CD4-positive, alpha-beta T cell treated with Interleukin-21 for 1 hour (primary cell): ENCODE data around the gene TXNIP.
A peak's percentile ranks its signal among the peaks of the same experiment; 100 is the strongest.

Experiments
- DNase-seq: peaks from one replicate; pipeline ENCODE4 v3.0.0-alpha.2; 2020

TXNIP gene

GRCh38 chr1:146010126-146010738 is 13.9 kb upstream of the TXNIP start:
- DNase-seq, result no peak

- no peak for DNase-seq
Observed at GRCh38 chr1:146007489-146008133, 11.2 kb upstream of the TXNIP start.

DNA sequence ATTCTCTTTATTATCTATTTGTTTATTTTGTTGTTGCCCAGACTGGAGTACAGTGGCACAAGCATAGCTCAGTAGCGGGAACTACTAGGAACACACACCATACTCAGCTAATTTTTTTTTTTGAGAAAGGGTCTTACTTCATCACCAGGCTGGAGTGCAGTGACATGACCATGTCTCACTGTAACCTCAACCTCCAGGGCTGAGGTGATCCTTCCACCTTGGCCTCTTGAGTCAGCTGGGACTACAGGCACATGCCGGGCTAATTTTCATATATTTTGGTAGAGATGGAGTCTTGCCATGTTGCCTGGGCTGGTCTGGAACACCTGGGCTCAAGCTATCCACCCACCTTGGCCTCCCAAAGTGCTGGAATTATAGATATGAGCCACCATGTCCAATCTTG is 5.3 kb upstream of the TXNIP start:
- no peak for DNase-seq

DNA sequence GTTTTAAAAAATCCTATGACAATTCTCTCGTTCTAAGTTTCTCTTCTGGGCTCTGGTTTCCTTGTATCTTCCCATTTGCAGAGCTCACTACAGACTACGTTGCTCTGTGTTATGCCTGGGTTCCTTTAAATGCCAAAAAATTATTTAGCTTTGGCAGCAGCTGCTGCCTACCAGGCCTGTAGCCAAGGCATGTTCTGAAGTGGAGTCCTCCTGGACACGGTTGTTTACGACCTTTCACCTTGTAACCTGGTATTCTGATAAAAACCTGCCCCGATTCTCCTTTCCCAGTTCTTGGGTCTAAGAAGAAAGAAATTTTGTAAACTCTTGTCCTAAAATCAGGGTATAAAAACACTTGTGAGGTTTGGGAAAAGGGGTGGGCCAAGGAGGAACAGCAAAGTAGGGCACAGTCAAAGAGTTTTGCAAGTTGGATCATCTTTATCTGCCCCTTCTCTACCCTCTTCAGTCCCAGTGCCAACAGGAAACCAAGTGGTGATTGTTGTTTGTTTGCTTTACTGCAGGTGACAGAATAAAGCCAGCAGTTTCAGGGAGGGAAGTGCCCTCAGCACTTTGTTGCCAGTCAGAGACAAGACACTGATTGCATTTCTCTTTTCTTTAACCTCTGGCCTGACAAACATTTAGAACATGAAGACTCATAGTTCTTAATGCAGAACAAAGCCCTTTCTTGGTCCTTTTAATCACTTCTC is 3.1 kb upstream of the TXNIP start:
- peak; percentile 69 for DNase-seq

GRCh38 chr1:145997718-145998023 is 1.3 kb upstream of the TXNIP start:
- no peak for DNase-seq

DNA sequence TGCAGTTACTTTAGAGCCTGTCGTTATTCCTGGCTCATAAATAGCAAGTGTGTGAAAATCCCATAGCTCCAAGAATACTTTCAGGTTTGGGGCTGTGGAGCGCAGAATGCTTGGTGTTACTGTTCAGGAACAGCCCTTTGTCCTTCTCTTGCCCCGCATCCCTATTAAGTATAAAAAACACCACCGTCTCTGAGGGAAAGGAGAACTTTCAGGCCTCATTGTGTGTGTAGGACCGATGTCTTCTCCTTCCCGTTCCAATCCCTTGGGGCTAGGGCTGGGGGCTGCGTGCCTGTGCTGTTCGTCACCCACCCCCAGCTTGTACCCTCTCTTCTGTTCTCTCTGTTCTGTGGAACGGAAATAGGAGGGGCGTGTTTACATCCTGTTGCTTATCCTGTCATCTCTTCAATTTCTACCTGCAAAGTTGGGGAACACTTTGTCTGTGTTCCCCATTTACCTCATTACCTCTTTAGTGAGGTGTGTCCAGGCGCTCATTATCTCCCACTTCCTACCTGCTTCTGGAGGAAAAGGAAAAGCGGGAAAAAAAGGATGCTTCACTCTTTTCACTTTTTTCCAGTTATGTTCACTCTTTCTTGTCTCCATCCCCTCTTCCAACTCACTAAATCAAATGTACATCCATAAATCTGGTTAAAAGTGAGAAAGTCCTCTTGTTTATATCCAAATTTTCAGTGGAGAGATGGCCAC is 788 bp upstream of the TXNIP start:
- DNase-seq, result peak; percentile 75

DNA sequence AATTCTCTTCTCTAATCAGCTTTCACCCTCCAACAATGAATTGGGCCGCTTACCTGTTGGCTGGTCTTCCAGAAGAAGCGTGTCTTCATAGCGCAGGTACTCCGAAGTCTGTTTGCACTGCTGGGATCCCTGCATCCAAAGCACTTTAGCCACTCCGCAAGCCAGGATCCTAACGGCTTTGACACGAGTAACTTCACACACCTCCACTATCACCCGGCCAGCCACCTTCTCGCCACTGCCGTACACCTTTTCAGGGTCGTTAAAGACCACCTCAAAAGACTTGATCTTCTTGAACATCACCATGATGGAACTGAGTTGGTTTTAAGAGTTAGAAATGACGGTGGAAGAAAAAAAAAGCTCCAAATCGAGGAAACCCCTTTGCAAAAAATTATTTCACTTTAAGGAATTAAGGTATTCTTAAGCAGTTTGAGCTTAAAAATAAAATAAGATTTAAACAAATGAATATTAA is 381 bp downstream of the TXNIP start:
- no peak for DNase-seq

GRCh38 chr1:145995148-145995881 is 1.1 kb downstream of the TXNIP start:
- DNase-seq, result no peak

DNA sequence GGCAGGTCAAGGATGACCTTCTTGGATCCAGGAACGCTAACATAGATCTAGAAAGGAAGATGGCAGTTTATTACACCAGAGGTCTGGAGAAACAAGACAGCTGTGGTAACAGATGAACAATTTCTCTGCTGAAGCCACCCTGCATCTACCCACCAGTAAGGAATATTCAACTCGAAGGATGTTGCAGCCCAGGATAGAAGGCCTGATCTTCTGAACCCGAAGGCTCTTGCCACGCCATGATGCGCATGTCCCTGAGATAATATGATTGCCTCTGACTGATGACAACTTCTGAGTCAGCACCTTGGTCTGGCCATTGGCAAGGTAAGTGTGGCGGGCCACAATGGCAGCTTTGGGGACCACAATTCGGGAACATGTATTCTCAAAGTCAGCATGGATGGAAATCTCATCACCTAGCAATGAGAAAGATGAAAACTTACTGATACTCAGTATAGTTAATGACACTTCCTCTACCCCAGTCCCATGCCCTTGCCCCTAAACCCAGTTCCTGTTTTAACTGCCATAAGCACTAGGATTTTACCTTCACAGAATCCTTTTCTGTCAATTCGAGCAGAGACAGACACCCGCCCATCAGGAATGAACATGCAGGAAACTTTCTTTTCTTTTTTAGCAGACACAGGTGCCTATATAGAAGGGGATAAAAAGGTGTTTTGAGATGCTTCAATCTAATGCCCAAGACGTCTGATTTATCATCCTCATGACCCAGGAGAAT is 1.8 kb downstream of the TXNIP start:
- DNase-seq, result no peak

DNA sequence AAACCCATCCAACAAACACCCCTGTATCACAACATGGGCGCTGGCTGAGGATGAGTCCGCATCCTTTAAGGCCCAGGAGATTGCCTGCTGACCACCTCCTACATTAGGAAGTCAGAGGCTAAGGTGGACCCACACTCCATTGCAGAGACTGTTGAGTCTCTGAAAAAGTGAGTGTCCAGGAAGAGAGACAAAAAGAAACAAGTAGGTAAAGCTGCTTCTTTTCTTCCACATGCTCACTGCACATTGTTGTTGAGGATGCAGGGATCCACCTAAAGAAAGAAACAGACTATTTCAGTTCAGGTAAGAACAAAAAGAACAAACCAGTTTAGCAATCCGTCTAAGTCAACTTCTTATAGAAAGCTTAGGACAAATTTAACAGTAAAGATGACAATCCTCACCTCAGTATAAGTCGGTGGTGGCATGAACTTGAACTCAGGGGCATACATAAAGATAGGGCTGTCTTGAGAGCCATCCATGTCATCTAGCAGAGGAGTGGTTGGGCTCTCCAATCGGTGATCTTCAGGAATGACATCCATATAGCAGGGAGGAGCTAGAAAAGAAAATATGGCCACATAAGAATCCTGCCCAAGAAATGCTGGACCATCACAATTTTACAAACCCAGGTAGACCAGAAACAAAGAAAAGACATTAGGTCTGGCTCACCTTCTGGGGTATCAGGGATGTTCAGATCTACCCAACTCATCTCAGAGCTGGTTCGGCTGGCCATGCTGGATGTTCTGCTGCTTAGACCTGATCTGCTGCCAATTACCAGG is 2.6 kb downstream of the TXNIP start:
- no peak for DNase-seq

DNA sequence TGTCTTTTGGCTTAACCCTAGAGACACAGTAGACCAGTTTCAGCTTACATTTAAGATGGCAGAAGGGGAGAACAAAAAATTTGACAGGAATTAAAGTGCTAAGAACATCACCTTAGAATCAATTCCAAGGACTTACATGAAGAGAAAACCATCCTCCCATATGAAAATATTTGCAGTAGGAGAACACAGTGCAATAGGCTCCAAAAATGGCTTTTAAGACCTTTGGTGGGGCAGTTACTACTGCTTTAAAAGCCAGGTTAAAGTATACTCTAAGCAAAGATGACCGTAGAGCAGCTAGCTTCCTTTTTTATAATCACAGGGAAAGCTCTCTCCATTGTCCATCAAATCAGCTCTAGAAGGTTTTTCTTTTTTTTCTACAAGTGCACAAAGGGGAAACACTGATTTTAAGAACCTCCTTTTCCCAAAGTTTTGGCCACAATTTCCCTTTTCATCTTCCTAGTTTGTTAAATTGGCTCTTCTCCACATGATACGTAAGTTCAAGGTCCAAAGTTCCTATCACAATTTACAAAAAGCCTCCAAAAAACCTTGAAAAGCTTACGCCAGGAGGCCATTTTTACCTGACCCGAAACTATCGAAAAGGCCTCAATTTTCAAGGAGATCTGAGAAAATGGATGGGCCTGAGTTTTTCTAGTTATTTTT is 3.3 kb downstream of the TXNIP start:
- DNase-seq, result no peak

DNA sequence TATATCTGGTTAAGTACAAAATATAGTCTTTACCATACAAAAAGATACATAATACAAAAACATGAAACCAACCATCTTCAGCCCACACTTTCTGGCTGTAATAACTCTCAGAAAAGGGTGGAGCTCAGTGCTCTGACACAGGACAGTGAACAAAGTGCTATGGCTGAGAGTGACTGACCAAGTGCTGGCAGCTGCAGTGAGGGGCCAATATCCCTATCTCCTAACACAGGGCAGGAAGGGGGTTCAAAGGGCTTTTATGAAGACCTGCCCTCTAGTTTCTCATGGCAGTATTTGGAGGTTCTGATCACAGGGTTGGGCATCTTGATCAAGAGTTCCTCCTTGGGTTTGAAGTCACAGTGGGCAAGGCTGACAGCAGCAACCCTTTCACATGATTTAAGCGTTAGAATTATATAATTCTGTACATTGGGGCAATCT is 3.9 kb downstream of the TXNIP start:
- DNase-seq, result peak; percentile 23

DNA sequence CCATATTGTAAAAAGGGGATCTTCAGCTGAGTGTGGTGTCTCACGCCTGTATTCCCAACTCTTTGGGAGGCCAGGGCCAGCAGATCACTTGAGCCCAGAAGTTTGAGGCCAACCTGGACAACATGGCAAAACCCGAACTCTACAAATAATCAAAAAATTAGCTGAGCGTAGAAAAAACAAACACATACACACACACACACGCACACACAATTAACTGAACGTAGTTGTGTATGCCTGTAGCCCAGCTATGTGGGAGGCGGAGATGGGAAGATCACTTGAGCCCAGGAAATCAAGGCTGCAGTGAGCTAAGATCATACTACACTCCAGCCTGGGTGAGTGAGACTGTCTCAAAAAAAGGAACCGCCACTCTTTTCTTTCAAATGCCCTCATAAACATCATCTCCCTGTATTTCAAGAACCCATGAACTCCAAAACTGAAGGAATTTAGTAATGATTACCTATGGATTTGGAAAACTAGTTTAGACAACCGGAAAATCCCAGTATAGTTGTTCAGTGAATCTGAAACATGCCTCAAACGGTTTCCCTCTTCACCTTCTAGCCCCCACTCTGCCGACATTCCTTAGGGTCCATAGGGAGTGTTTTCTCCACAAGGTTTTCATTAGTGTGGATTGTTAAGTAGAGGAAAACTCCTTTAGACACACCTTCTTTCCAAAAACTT is 4.5 kb downstream of the TXNIP start:
- peak; percentile 47 for DNase-seq

DNA sequence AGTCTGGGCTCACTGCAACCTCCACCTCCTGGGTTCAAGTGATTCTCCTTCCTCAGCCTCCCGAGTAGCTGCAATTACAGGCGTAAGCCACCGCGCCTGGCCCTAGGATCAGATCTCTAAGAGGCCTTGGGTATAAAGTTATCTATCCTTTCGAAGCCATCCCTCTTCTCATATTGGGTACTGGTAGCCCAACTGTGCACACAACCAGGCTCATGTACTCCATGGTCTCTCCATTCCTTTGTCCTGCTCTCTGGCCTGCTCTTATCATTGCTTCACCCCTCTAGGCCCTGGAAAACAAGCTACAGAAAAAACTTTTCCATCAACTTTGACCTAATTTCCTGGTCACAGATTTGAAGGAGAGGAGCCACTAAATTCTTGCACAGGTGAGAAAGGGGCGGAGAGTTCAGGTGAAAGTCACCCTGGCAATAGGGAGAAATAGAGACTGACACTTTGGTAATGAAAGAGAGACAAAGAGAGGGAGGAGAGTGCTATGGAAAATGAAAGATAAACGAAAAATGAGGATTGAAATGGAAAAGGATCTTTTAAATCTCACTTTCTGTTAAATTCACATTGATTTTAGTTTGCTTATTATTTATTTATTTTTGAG is 6.0 kb downstream of the TXNIP start:
- DNase-seq, result peak; percentile 44

DNA sequence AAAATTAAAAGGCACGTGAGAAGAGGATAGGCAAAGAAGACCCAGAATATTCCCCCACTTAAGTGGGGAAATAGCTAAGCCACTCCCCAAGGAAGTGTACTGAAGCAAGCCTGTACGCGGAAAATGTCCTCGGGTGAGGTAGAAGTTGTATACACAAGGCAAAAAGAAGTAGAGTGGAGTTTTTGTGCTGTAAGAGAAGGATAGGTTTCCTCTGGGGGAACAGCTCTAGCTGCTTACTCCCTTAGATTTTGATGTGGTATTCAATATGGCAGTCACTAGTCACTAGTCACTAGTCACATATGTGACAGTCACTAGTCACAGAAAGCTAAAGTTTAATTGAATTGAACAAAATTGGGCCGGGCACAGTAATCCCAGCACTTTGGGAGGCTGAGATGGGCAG is 7.6 kb downstream of the TXNIP start:
- peak; percentile 43 for DNase-seq

DNA sequence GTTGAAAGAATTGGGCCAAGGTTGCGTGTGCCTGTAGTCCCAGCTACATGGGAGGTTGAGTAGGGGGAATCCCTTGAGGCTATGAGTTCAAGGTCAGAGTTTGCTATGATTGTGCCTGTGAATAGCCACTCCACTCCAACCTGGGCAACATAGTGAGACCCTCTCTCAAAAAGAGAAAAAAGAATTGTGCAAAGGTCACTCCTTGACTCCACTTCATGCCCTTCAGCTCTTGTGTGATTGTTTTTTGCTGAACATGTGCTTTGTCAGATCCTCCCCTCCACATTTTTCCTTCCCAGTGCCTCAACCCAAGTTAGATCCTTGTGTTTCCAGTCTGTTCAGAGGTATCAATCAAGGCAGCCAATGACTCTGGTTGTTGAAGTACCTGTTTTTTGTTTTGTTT is 8.5 kb downstream of the TXNIP start:
- no peak for DNase-seq

GRCh38 chr1:145986551-145986950 is 9.8 kb downstream of the TXNIP start:
- DNase-seq, result no peak

DNA sequence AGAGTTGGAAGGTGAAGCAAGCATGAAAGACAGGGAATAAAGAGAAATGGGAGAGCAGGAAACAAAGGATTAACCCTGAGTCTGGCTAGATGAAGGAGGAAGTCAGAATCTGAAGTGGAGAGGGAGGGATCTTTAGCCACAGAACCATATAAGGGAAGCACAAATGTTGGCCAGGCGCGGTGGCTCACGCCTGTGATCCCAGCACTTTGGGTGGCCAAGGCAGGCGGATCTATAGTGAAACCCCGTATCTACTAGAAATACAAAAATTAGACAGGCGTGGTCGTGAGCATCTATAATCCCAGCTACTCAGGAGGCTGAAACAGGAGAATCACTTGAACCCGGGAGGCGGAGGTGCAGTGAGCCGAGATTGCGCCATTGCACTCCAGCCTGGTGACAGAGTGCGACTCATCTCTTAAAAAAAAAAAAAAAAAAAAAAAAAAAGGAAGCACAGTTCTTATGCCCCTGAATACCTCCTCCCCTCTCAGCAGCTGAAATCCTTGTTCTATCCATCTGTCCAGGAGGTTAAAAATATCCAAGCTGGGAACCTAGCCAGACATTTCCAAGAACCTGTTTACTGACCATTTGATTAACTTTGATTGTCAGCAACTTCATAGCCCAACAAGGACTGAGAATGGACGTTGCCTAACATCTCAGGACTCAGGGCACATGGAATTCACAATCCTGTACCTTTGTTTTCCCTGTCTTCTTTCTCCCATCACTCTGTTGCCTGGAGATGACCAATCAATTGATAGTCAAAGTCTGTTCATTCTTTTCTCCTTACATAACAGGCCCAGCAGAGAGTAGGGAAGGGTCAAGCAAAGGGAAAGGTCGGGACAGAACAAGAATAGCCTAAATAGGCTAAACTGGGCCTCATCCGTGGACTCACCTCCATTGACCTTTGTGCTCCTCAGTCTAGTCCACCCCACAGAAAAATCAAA is 10.6 kb downstream of the TXNIP start:
- no peak for DNase-seq

- no peak for DNase-seq
Observed at GRCh38 chr1:145985129-145985501, 11.3 kb downstream of the TXNIP start.
